Activated naive CD8-positive, alpha-beta T cell treated with anti-CD3 and anti-CD28 coated beads, Interleukin-2, amount 50 U/mL, for 24 hours (primary cell): Measurements from ENCODE around the gene CPD.

Source experiments
- ATAC-seq: fragments of 150-1000 bp; cut with Tn5 transposase; one replicate; pipeline ENCODE4 v1.10.0; 2021
- DNase-seq: peaks from one replicate; pipeline ENCODE4 v3.0.0; 2021
- H3K27ac Mint-ChIP-seq: one replicate; pipeline ENCODE4 v1.8.0; 2021; ENCODE audit warnings: mild to moderate bottlenecking, mixed read lengths
- H3K27me3 Mint-ChIP-seq: one replicate; pipeline ENCODE4 v1.8.0; 2021; ENCODE audit warnings: mixed read lengths
- H3K36me3 Mint-ChIP-seq: one replicate; pipeline ENCODE4 v1.8.0; 2021; ENCODE audit warnings: low read depth, mixed read lengths
- H3K4me1 Mint-ChIP-seq: one replicate; pipeline ENCODE4 v1.8.0; 2021; ENCODE audit warnings: mixed read lengths
- H3K4me3 Mint-ChIP-seq: one replicate; pipeline ENCODE4 v1.8.0; 2021; ENCODE audit warnings: mild to moderate bottlenecking, moderate library complexity, mixed read lengths
- H3K9me3 Mint-ChIP-seq: one replicate; pipeline ENCODE4 v1.8.0; 2021; ENCODE audit warnings: mixed read lengths

Gene CPD

DNA sequence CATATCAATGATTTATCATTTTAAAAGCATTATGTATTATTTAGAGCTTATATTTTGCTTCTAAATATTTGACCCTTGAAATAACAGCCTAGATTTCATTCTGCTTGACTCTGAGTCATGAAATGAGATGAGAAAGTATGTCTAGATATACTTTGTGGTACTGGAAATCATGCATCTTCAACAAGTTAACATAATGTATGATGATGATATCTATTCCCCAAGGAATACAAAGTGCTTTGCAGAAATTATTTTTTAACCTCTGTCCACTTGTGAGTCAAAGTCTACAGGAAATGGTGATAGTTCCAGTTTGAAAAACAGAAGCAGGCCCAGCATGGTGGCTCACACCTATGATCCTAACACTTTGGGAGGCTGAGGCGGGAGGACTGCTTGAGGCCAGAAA, 134.6 kb downstream of the CPD start:
- Mint-ChIP-seq H3K4me3 (no peak overlapping the region), H3K27ac (no peak overlapping the region), H3K36me3 (peaks cover 25% of the 10 kb centered on the region), H3K4me1 (peaks cover 3% of the 10 kb centered on the region), H3K27me3 (no peaks in the 10 kb centered on the region), H3K9me3 (no peaks in the 10 kb centered on the region)
- DNase-seq (no peak), ATAC-seq (no peak)

DNA sequence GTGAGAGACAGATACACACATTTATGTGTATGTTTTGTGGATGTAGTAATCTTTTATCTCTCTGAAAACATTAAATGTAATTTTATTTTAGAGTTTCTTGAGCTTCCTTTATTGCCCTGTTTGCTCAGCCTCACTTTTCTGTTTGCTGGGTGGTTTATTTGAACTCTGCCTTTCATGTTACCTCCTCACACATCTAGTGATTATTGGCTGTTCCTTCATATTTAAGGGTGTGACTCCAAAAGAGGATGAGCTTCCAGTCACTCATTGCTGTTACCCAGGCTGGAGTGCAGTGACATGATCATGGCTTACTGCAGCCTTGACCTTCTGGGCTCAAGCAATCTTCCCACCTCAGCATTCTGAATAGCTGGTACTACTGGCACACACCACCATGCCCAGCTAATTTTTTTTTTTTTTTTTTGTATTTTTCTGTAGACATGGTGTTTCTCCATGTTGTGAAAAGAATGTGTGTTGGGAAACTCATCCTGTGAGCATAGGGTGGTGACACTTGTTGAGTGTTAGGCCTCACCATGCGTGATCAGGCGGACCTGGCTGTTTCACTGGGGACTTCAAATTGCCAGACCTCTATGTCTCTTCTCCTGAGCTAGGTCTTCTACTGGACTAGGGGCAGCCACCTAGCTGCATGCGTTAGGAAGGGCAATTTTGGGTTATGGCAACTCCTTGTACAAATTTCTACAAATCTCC, 136.3 kb downstream of the CPD start:
- H3K9me3 Mint-ChIP-seq: no peaks in the 10 kb centered on the region
- ATAC-seq (no peak), DNase-seq (no peak)
- no peak overlapping the region for H3K27ac Mint-ChIP-seq
- H3K4me3 Mint-ChIP-seq: no peak overlapping the region
- H3K27me3 Mint-ChIP-seq: no peaks in the 10 kb centered on the region
- H3K36me3 Mint-ChIP-seq: peaks cover 30% of the 10 kb centered on the region
- peaks cover 8% of the 10 kb centered on the region for H3K4me1 Mint-ChIP-seq

DNA sequence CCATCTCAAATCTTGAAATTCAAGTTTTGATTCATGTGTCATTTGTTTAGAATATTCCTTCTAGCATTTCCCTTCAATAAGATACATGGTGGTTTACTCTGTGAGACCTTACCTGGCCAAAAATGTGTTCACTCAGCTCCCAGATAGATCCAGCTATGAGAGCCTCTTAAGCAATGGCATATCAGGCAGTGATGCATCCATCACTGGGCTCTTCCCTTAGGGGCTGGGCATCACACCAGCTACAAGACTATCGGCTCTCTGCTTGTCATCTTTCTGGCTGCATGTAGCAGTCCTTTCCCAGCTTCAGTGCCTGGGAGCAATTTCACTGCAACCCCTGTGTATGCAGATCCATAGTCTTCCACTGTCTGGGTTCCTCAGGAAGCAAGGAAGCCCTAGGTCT, 139.1 kb downstream of the CPD start:
- no peak overlapping the region for H3K27ac Mint-ChIP-seq
- ATAC-seq (no peak), DNase-seq (no peak)
- H3K36me3 Mint-ChIP-seq: peaks cover 51% of the 10 kb centered on the region
- no peak overlapping the region for H3K4me3 Mint-ChIP-seq
- peaks cover 10% of the 10 kb centered on the region for H3K4me1 Mint-ChIP-seq
- no peaks in the 10 kb centered on the region for H3K9me3 Mint-ChIP-seq
- no peaks in the 10 kb centered on the region for H3K27me3 Mint-ChIP-seq

DNA sequence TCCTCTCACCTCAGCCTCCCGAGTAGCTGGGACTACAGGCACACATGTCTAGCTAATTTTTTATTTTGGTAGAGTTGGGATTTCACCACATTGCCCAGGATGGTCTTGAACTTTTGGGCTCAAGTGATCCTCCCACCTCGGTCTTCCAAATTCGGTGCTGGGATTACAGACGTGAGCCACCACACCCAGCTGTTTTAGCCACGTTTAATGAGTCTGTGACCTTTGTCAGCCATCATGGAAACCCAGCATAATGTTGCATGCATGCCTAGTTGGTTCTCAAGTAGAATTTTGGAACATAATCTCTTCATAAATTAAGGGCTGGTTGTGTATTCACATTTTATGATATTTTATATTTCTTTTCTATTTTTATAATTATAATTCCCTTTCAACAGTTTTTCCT, 140.4 kb downstream of the CPD start:
- Mint-ChIP-seq H3K4me1 (peaks cover 9% of the 10 kb centered on the region), H3K27me3 (no peaks in the 10 kb centered on the region), H3K36me3 (peaks cover 51% of the 10 kb centered on the region), H3K9me3 (no peaks in the 10 kb centered on the region), H3K27ac (no peak overlapping the region), H3K4me3 (no peak overlapping the region)
- ATAC-seq (no peak), DNase-seq (no peak)
